ENCODE measurements around the gene MSLN.
A peak's percentile ranks its signal among the peaks of the same experiment; 100 is the strongest.

MSLN gene

GRCh38 chr16:794853-795466, 34.4 kb downstream of the MSLN start:
- no peak overlapping the region for H3K9ac ChIP-seq (ENCODE audit: low read depth, low read length)
- H3K4me3 ChIP-seq (ENCODE audit: low read length): no peak overlapping the region
- no peaks in the 10 kb centered on the region for H3K9me3 ChIP-seq (ENCODE audit: insufficient read depth, low read depth, low read length)
- H3K4me1 ChIP-seq (ENCODE audit: insufficient read depth, low read length): no peaks in the 10 kb centered on the region
- H3K36me3 ChIP-seq (ENCODE audit: insufficient read depth, low read depth, low read length): peaks cover 36% of the 10 kb centered on the region
- no peak overlapping the region for H3K27ac ChIP-seq (ENCODE audit: low read length)
- peaks cover 10% of the 10 kb centered on the region; the same call in 1 of the 2 replicates for H3K27me3 ChIP-seq (ENCODE audit: insufficient read depth, low read length)

- no peak overlapping the region for H3K9ac ChIP-seq (ENCODE audit: low read depth, low read length)
- H3K4me3 ChIP-seq (ENCODE audit: low read length): no peak overlapping the region
- no peaks in the 10 kb centered on the region for H3K9me3 ChIP-seq (ENCODE audit: insufficient read depth, low read depth, low read length)
- H3K27me3 ChIP-seq (ENCODE audit: insufficient read depth, low read length): peaks cover 16% of the 10 kb centered on the region
- H3K27ac ChIP-seq (ENCODE audit: low read length): no peak overlapping the region
- H3K36me3 ChIP-seq (ENCODE audit: insufficient read depth, low read depth, low read length): peaks cover 29% of the 10 kb centered on the region
- no peaks in the 10 kb centered on the region for H3K4me1 ChIP-seq (ENCODE audit: insufficient read depth, low read length)
Measured at GRCh38 chr16:795580-796229, 35.2 kb downstream of the MSLN start.

GRCh38 chr16:796296-797119, 36.0 kb downstream of the MSLN start:
- peaks cover 21% of the 10 kb centered on the region for H3K36me3 ChIP-seq (ENCODE audit: insufficient read depth, low read depth, low read length)
- no peak overlapping the region for H3K27ac ChIP-seq (ENCODE audit: low read length)
- no peak overlapping the region for H3K9ac ChIP-seq (ENCODE audit: low read depth, low read length)

DNA sequence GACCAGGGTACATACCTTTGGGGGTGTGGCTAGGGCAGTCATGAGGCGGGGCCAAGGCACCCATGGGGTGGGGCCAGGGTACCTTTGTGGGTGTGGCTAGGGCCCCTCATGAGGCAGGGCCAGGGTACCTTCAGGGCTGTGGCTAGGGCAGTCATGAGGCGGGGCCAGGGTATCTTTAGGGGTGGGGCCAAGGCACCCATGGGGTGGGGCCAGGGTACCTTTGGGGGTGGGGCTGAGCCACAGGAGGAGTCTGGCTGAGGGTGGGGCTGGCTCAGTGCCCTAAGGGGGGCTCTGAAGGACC, 36.5 kb downstream of the MSLN start:
- Histone ChIP-seq H3K36me3 (ENCODE audit: insufficient read depth, low read depth, low read length) (0 out of 2 replicates have a peak, but pooled peaks cover 15% of the 10 kb centered on the region), H3K4me3 (ENCODE audit: low read length) (no peak overlapping the region), H3K27ac (ENCODE audit: low read length) (no peak overlapping the region), H3K4me1 (ENCODE audit: insufficient read depth, low read length) (no peaks in the 10 kb centered on the region), H3K9ac (ENCODE audit: low read depth, low read length) (no peak overlapping the region), H3K9me3 (ENCODE audit: insufficient read depth, low read depth, low read length) (no peaks in the 10 kb centered on the region), H3K27me3 (ENCODE audit: insufficient read depth, low read length) (peaks cover 29% of the 10 kb centered on the region)

More at GRCh38 chr16:796296-797119, 36.0 kb downstream of the MSLN start:
- no peaks in the 10 kb centered on the region for H3K4me1 ChIP-seq (ENCODE audit: insufficient read depth, low read length)
- H3K9me3 ChIP-seq (ENCODE audit: insufficient read depth, low read depth, low read length): no peaks in the 10 kb centered on the region
- H3K4me3 ChIP-seq (ENCODE audit: low read length): no peak overlapping the region
- peaks cover 24% of the 10 kb centered on the region for H3K27me3 ChIP-seq (ENCODE audit: insufficient read depth, low read length)

DNA sequence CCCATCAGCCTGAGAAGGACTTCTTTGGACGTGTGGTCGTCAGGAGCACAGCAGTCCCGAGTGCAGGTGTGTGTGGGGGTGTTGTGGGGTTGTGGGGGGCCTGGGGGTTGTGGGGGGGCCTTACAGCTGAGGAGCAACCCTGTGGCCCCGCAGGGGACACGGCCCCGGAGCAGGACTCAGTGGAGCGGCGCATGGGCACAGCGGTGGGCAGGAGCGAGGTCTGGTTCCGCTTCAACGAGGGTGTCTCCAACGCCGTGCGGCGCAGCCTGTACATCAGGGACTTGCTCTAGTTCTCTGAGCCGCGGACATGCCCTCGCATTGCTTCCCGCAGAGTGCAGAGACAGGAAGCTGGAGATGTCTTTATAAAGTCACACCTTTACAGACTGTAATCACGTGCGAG, 37.2 kb downstream of the MSLN start:
- no peaks in the 10 kb centered on the region for H3K4me1 ChIP-seq (ENCODE audit: insufficient read depth, low read length)
- no peak overlapping the region for H3K27ac ChIP-seq (ENCODE audit: low read length)
- H3K36me3 ChIP-seq (ENCODE audit: insufficient read depth, low read depth, low read length): 0 out of 2 replicates have a peak, but pooled peaks cover 15% of the 10 kb centered on the region
- no peak overlapping the region for H3K4me3 ChIP-seq (ENCODE audit: low read length)
- H3K9ac ChIP-seq (ENCODE audit: low read depth, low read length): no peak overlapping the region
- no peaks in the 10 kb centered on the region for H3K9me3 ChIP-seq (ENCODE audit: insufficient read depth, low read depth, low read length)
- peaks cover 35% of the 10 kb centered on the region for H3K27me3 ChIP-seq (ENCODE audit: insufficient read depth, low read length)

DNA sequence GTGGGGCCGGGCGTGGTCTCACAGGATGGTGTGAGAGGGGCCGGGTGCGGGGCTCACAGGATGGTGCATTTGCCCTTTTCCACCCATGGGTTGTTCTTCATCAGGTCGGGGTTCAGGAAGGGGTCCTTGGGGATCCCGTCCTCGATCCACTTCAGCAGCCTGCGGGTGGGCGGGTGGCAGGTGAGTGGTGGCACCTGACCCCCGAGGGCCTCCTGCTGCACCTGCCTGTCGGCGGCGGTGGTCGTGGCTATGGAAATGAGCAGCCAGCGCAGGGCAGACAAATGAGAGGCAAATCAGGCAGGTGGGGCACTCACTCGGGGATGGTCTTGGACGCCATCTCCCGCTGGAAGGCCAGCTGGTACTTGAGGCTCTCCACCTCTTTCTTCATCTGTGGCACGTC, 38.1 kb downstream of the MSLN start:
- Histone ChIP-seq H3K27ac (ENCODE audit: low read length) (no peak overlapping the region), H3K4me1 (ENCODE audit: insufficient read depth, low read length) (no peaks in the 10 kb centered on the region), H3K27me3 (ENCODE audit: insufficient read depth, low read length) (peaks cover 45% of the 10 kb centered on the region), H3K9me3 (ENCODE audit: insufficient read depth, low read depth, low read length) (no peaks in the 10 kb centered on the region), H3K4me3 (ENCODE audit: low read length) (no peak overlapping the region), H3K9ac (ENCODE audit: low read depth, low read length) (no peak overlapping the region), H3K36me3 (ENCODE audit: insufficient read depth, low read depth, low read length) (0 out of 2 replicates have a peak, but pooled peaks cover 9% of the 10 kb centered on the region)

- H3K9ac ChIP-seq (ENCODE audit: low read depth, low read length): no peak overlapping the region
- H3K27me3 ChIP-seq (ENCODE audit: insufficient read depth, low read length): peaks cover 52% of the 10 kb centered on the region
- no peaks in the 10 kb centered on the region for H3K4me1 ChIP-seq (ENCODE audit: insufficient read depth, low read length)
- 0 out of 2 replicates have a peak, but pooled peaks cover 7% of the 10 kb centered on the region for H3K36me3 ChIP-seq (ENCODE audit: insufficient read depth, low read depth, low read length)
- H3K9me3 ChIP-seq (ENCODE audit: insufficient read depth, low read depth, low read length): no peaks in the 10 kb centered on the region
- H3K27ac ChIP-seq (ENCODE audit: low read length): no peak overlapping the region
- no peak overlapping the region for H3K4me3 ChIP-seq (ENCODE audit: low read length)
Measured at GRCh38 chr16:799111-799947, 38.8 kb downstream of the MSLN start.

DNA sequence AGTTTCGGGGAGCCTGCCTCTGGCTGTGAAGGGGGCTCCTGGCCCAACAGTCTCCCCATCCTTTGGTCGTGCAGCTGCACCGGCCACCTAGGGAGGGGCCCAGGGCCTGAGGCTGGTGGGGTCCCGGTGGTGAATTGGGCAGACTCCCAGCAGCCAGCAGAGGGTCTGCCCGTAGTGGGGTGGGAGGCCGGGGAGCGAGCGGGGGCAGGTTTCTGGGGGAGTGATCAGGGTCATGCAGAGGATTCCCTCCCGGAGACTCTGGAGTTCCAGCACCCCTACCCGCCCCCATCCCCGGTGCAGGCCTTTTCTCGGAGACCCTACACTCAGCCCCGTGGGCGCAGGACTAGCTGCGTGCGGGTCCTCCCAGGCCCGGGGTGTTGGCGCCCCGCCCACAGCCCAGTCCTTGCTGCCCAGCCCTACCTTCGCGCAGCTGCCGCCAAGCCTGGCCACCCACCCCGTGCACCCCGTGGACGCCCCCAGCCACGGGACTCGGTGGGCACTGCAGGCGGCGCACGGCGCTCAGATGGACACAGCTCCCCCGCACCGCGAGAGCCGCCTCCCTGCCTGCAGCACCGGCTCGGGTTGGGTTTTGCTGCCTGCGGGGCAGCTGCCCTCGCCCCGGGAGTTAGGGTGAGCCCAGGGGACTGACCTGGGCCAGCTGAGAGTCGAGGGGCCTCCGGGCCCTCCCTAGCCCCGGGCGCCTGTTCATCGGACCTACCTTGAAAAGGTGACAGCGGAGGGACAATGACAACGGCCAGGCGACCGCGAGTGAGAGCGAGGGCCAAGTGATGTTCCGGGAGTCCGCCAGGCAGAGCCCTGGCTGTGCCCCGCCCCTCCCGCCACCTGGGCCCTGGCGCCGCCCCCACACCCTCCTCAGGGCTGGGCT, 39.7 kb downstream of the MSLN start, which contains the start of gene GNG13:
Gene GNG13, minus strand, starts transcription at position 787 of the 886 bp plus-strand sequence. CDS start 1,657 bp downstream, outside the sequence.
- Histone ChIP-seq H3K27ac (ENCODE audit: low read length) (no peak within 1 kb of the TSS), H3K4me3 (ENCODE audit: low read length) (peak within 1 kb of the TSS; percentile 54), H3K36me3 (ENCODE audit: insufficient read depth, low read depth, low read length) (0 out of 2 replicates have a peak, but pooled peaks cover 7% of the 10 kb centered on the region), H3K9me3 (ENCODE audit: insufficient read depth, low read depth, low read length) (no peaks in the 10 kb centered on the region), H3K9ac (ENCODE audit: low read depth, low read length) (no peak within 1 kb of the TSS), H3K27me3 (ENCODE audit: insufficient read depth, low read length) (peaks cover 60% of the 10 kb centered on the region), H3K4me1 (ENCODE audit: insufficient read depth, low read length) (no peaks in the 10 kb centered on the region)

GRCh38 chr16:800834-801511, 40.4 kb downstream of the MSLN start:
- Histone ChIP-seq H3K4me3 (ENCODE audit: low read length) (no peak overlapping the region; the same call in 1 of the 2 replicates), H3K27ac (ENCODE audit: low read length) (no peak overlapping the region), H3K36me3 (ENCODE audit: insufficient read depth, low read depth, low read length) (0 out of 2 replicates have a peak, but pooled peaks cover 7% of the 10 kb centered on the region), H3K9me3 (ENCODE audit: insufficient read depth, low read depth, low read length) (no peaks in the 10 kb centered on the region), H3K27me3 (ENCODE audit: insufficient read depth, low read length) (peaks cover 66% of the 10 kb centered on the region), H3K4me1 (ENCODE audit: insufficient read depth, low read length) (no peaks in the 10 kb centered on the region), H3K9ac (ENCODE audit: low read depth, low read length) (no peak overlapping the region)
